ENCODE data around the gene LSAMP. TPM values are rescaled to one million over a fixed set of nuclear protein-coding genes. Genes with fewer than 3 reads are reported as not detected.

Gene LSAMP
- total RNA-seq, 4 donors from 2014 or later: 1.9 to 19.7 (median 2.8) TPM

GRCh38 chr3:116281313-116282143 lies 163.8 kb downstream of the LSAMP start:
- no peak for DNase-seq (ENCODE audit: low spot score)
- TF ChIP-seq CTCF (IDR thresholded peaks at IDR 0.05): no peak
- no peak for ATAC-seq (ENCODE audit: low FRiP score)

- ATAC-seq (ENCODE audit: low FRiP score): no peak
- no peak for DNase-seq (ENCODE audit: low spot score)
- TF ChIP-seq CTCF (IDR thresholded peaks at IDR 0.05): no peak
Observed at GRCh38 chr3:116280130-116280740, 165.1 kb downstream of the LSAMP start.

GRCh38 chr3:116276675-116277074 lies 168.6 kb downstream of the LSAMP start:
- ATAC-seq (ENCODE audit: low FRiP score) (no peak), DNase-seq (ENCODE audit: low spot score) (no peak)
- TF ChIP-seq CTCF (IDR thresholded peaks at IDR 0.05): no peak

GRCh38 chr3:116270056-116270455 lies 175.2 kb downstream of the LSAMP start:
- TF ChIP-seq CTCF (IDR thresholded peaks at IDR 0.05): no peak
- ATAC-seq (ENCODE audit: low FRiP score) (no peak), DNase-seq (ENCODE audit: low spot score) (no peak)

- DNase-seq (ENCODE audit: low spot score): no peak
Observed at GRCh38 chr3:116267116-116267515, 178.2 kb downstream of the LSAMP start.

GRCh38 chr3:116265976-116266584 lies 179.2 kb downstream of the LSAMP start:
- no peak for DNase-seq (ENCODE audit: low spot score)
- no peak for ATAC-seq (ENCODE audit: low FRiP score)
- no peak for TF ChIP-seq CTCF (IDR thresholded peaks at IDR 0.05)

More at GRCh38 chr3:116267116-116267515, 178.2 kb downstream of the LSAMP start:
- TF ChIP-seq CTCF (IDR thresholded peaks at IDR 0.05): no peak
- ATAC-seq (ENCODE audit: low FRiP score): no peak
